Lower leg skin (tissue), 3 donors: ENCODE results near the gene ATOX1.

ENCODE experiments used
- POLR2A ChIP-seq, 2 donors: fragments of 450-650 bp; IDR thresholded peaks; one replicate each; pipeline ENCODE4 v1.6.1; 2016 to 2017; ENCODE audit warnings: antibody characterized with exemption in 2 of 2, mild to moderate bottlenecking in 1 of 2, moderate library complexity in 1 of 2
- TF ChIP-seq, protein P1 (sequence below), 3 donors: fragments of 450-650 bp; IDR thresholded peaks; one replicate each; pipeline ENCODE4 v1.5.1; 2016; ENCODE audit warnings: antibody characterized with exemption in 3 of 3, mild to moderate bottlenecking in 3 of 3, moderate library complexity in 2 of 3

DNA sequence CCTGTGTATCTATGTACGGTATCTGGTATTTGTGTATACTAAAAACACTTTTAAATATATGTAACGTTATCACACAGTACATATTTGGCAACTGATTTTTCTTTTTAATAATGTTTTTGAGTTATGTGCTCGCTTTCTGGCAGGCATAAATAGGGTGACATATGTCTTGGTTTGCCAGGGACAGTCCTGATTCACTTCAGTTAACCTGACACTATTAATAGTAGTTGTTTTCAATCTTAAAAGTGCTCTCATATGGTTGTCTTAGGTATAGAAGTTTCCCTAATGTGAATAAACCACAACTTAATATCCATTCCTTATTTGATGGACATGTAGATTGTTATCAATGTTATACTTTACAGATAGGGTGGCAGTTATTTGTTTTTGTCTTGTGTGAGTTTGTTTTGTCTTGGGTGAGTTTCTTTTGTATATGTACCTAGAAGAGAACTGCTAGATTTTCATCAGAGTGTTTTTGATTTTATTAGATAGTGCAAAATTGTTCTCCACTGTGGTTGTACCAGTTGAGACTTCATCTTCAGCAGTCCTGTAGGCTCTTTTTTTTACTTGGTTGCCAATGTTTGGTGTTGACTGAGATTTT is 21.2 kb upstream of the ATOX1 start:
- TF ChIP-seq, protein P1, sequence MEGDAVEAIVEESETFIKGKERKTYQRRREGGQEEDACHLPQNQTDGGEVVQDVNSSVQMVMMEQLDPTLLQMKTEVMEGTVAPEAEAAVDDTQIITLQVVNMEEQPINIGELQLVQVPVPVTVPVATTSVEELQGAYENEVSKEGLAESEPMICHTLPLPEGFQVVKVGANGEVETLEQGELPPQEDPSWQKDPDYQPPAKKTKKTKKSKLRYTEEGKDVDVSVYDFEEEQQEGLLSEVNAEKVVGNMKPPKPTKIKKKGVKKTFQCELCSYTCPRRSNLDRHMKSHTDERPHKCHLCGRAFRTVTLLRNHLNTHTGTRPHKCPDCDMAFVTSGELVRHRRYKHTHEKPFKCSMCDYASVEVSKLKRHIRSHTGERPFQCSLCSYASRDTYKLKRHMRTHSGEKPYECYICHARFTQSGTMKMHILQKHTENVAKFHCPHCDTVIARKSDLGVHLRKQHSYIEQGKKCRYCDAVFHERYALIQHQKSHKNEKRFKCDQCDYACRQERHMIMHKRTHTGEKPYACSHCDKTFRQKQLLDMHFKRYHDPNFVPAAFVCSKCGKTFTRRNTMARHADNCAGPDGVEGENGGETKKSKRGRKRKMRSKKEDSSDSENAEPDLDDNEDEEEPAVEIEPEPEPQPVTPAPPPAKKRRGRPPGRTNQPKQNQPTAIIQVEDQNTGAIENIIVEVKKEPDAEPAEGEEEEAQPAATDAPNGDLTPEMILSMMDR (IDR thresholded peaks at IDR 0.05): no peak
- no peak for TF ChIP-seq POLR2A (IDR thresholded peaks at IDR 0.05)
